Measurements from ENCODE around the gene SH2D3A.

Gene SH2D3A

GRCh38 chr19:6729573-6730152, 37.6 kb downstream of the SH2D3A start:
- Histone ChIP-seq H3K4me1 (ENCODE audit: control insufficient read depth, insufficient read depth, low read length) (no peaks in the 10 kb centered on the region), H3K9ac (ENCODE audit: low read length) (no peak overlapping the region), H3K4me3 (ENCODE audit: low read length) (peak overlapping the region; percentile 48), H3K27me3 (ENCODE audit: control insufficient read depth, insufficient read depth, low read length) (no peaks in the 10 kb centered on the region), H3K36me3 (ENCODE audit: control insufficient read depth, insufficient read depth, low read length) (peaks cover 4% of the 10 kb centered on the region), H3K27ac (ENCODE audit: low read depth, low read length) (peak overlapping the region; percentile 30)

GRCh38 chr19:6728346-6728745, 38.9 kb downstream of the SH2D3A start:
- no peak overlapping the region for H3K9ac ChIP-seq (ENCODE audit: low read length)
- no peaks in the 10 kb centered on the region for H3K4me1 ChIP-seq (ENCODE audit: control insufficient read depth, insufficient read depth, low read length)
- H3K36me3 ChIP-seq (ENCODE audit: control insufficient read depth, insufficient read depth, low read length): peaks cover 4% of the 10 kb centered on the region
- no peak overlapping the region for H3K27ac ChIP-seq (ENCODE audit: low read depth, low read length)
- H3K27me3 ChIP-seq (ENCODE audit: control insufficient read depth, insufficient read depth, low read length): no peaks in the 10 kb centered on the region
- H3K4me3 ChIP-seq (ENCODE audit: low read length): no peak overlapping the region

GRCh38 chr19:6725513-6726231, 41.6 kb downstream of the SH2D3A start:
- no peaks in the 10 kb centered on the region for H3K36me3 ChIP-seq (ENCODE audit: control insufficient read depth, insufficient read depth, low read length)
- no peaks in the 10 kb centered on the region for H3K4me1 ChIP-seq (ENCODE audit: control insufficient read depth, insufficient read depth, low read length)
- H3K27ac ChIP-seq (ENCODE audit: low read depth, low read length): no peak overlapping the region
- no peaks in the 10 kb centered on the region for H3K27me3 ChIP-seq (ENCODE audit: control insufficient read depth, insufficient read depth, low read length)
- H3K9ac ChIP-seq (ENCODE audit: low read length): no peak overlapping the region
- H3K4me3 ChIP-seq (ENCODE audit: low read length): no peak overlapping the region

GRCh38 chr19:6724631-6725492, 42.4 kb downstream of the SH2D3A start:
- Histone ChIP-seq H3K27me3 (ENCODE audit: control insufficient read depth, insufficient read depth, low read length) (no peaks in the 10 kb centered on the region), H3K9ac (ENCODE audit: low read length) (no peak overlapping the region), H3K36me3 (ENCODE audit: control insufficient read depth, insufficient read depth, low read length) (no peaks in the 10 kb centered on the region), H3K4me1 (ENCODE audit: control insufficient read depth, insufficient read depth, low read length) (no peaks in the 10 kb centered on the region), H3K4me3 (ENCODE audit: low read length) (no peak overlapping the region), H3K27ac (ENCODE audit: low read depth, low read length) (no peak overlapping the region)

- no peak overlapping the region for H3K9ac ChIP-seq (ENCODE audit: low read length)
- no peaks in the 10 kb centered on the region for H3K36me3 ChIP-seq (ENCODE audit: control insufficient read depth, insufficient read depth, low read length)
- no peak overlapping the region for H3K27ac ChIP-seq (ENCODE audit: low read depth, low read length)
- no peak overlapping the region for H3K4me3 ChIP-seq (ENCODE audit: low read length)
- H3K4me1 ChIP-seq (ENCODE audit: control insufficient read depth, insufficient read depth, low read length): no peaks in the 10 kb centered on the region
- H3K27me3 ChIP-seq (ENCODE audit: control insufficient read depth, insufficient read depth, low read length): no peaks in the 10 kb centered on the region
Observed at GRCh38 chr19:6723738-6724137, 43.5 kb downstream of the SH2D3A start.

- peak overlapping the region; percentile 15 for H3K4me3 ChIP-seq (ENCODE audit: low read length)
- no peaks in the 10 kb centered on the region for H3K4me1 ChIP-seq (ENCODE audit: control insufficient read depth, insufficient read depth, low read length)
- no peaks in the 10 kb centered on the region for H3K27me3 ChIP-seq (ENCODE audit: control insufficient read depth, insufficient read depth, low read length)
- no peak overlapping the region for H3K9ac ChIP-seq (ENCODE audit: low read length)
- H3K27ac ChIP-seq (ENCODE audit: low read depth, low read length): no peak overlapping the region
- no peaks in the 10 kb centered on the region for H3K36me3 ChIP-seq (ENCODE audit: control insufficient read depth, insufficient read depth, low read length)
Observed at GRCh38 chr19:6723108-6723618, 44.1 kb downstream of the SH2D3A start.

DNA sequence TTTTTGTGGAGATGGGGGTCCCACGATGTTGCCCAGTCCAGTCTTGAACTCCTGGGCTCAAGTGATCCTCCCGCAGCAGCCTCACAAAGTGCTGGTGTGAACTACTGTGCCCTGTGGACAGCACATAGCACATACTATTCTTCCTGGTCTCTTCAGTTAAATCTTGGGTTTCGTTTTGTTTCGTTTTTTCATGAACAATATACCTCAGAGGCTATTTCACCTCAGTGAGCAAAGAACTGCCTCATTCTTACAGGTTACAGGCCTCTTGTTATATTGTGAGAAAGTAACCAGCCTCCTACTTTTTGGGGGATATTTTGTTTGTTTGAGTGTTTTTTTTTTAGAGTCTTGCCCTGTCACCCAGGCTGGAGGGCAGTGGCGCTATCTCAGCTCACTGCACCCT, 45.5 kb downstream of the SH2D3A start:
- no peaks in the 10 kb centered on the region for H3K27me3 ChIP-seq (ENCODE audit: control insufficient read depth, insufficient read depth, low read length)
- no peaks in the 10 kb centered on the region for H3K36me3 ChIP-seq (ENCODE audit: control insufficient read depth, insufficient read depth, low read length)
- H3K4me1 ChIP-seq (ENCODE audit: control insufficient read depth, insufficient read depth, low read length): no peaks in the 10 kb centered on the region
- no peak overlapping the region for H3K27ac ChIP-seq (ENCODE audit: low read depth, low read length)
- H3K4me3 ChIP-seq (ENCODE audit: low read length): no peak overlapping the region
- no peak overlapping the region for H3K9ac ChIP-seq (ENCODE audit: low read length)

- no peaks in the 10 kb centered on the region for H3K4me1 ChIP-seq (ENCODE audit: control insufficient read depth, insufficient read depth, low read length)
- H3K36me3 ChIP-seq (ENCODE audit: control insufficient read depth, insufficient read depth, low read length): no peaks in the 10 kb centered on the region
- no peak overlapping the region for H3K4me3 ChIP-seq (ENCODE audit: low read length)
- no peaks in the 10 kb centered on the region for H3K27me3 ChIP-seq (ENCODE audit: control insufficient read depth, insufficient read depth, low read length)
- H3K9ac ChIP-seq (ENCODE audit: low read length): no peak overlapping the region
- peak overlapping the region; percentile 42 for H3K27ac ChIP-seq (ENCODE audit: low read depth, low read length)
Observed at GRCh38 chr19:6721138-6721474, 46.1 kb downstream of the SH2D3A start.

GRCh38 chr19:6720369-6721137, 46.7 kb downstream of the SH2D3A start, which contains the start of gene C3:
C3 (minus strand) TSS chr19:6720650; CDS start chr19:6720589, 61 bp downstream.
- Histone ChIP-seq H3K9ac (ENCODE audit: low read length) (no peak within 1 kb of the TSS), H3K27ac (ENCODE audit: low read depth, low read length) (peak within 1 kb of the TSS; percentile 42), H3K4me1 (ENCODE audit: control insufficient read depth, insufficient read depth, low read length) (no peaks in the 10 kb centered on the region), H3K36me3 (ENCODE audit: control insufficient read depth, insufficient read depth, low read length) (no peaks in the 10 kb centered on the region), H3K27me3 (ENCODE audit: control insufficient read depth, insufficient read depth, low read length) (no peaks in the 10 kb centered on the region), H3K4me3 (ENCODE audit: low read length) (peak within 1 kb of the TSS; percentile 37)

DNA sequence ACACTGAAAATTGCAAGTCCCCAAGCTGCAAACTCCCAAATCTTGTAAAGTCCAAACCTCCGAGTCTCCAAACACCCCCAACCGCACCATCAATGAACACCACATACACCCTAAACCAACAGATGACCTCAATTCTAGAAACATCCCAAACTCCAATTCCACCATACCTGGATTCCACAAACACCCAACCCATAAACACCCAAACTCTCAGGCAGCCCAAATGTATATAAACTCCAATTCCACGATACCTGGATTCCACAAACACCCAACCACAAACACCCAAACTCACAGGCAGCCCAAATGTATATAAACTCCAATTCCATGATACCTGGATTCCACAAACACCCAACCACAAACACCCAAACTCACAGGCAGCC, 47.3 kb downstream of the SH2D3A start:
- Histone ChIP-seq H3K36me3 (ENCODE audit: control insufficient read depth, insufficient read depth, low read length) (no peaks in the 10 kb centered on the region), H3K27ac (ENCODE audit: low read depth, low read length) (no peak overlapping the region), H3K4me1 (ENCODE audit: control insufficient read depth, insufficient read depth, low read length) (no peaks in the 10 kb centered on the region), H3K4me3 (ENCODE audit: low read length) (peak overlapping the region; percentile 37), H3K27me3 (ENCODE audit: control insufficient read depth, insufficient read depth, low read length) (no peaks in the 10 kb centered on the region), H3K9ac (ENCODE audit: low read length) (no peak overlapping the region)

DNA sequence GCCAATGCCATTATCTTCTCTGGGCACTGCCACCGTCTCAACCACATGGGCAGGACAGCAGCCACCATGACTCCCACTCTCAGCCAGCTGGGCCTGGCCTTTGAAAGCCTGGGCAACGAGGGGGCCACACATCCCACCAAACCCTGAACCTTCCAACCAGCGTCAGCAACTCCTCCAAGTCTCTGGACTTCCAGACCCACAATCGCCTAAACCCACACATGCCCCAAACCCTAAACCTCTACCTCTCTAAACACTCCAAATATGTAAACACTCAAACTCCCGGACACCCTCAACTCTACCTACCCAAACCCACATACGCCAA, 47.7 kb downstream of the SH2D3A start:
- no peaks in the 10 kb centered on the region for H3K36me3 ChIP-seq (ENCODE audit: control insufficient read depth, insufficient read depth, low read length)
- H3K4me1 ChIP-seq (ENCODE audit: control insufficient read depth, insufficient read depth, low read length): no peaks in the 10 kb centered on the region
- H3K4me3 ChIP-seq (ENCODE audit: low read length): peak overlapping the region; percentile 37
- no peak overlapping the region for H3K27ac ChIP-seq (ENCODE audit: low read depth, low read length)
- H3K9ac ChIP-seq (ENCODE audit: low read length): no peak overlapping the region
- no peaks in the 10 kb centered on the region for H3K27me3 ChIP-seq (ENCODE audit: control insufficient read depth, insufficient read depth, low read length)

Measured in rectal smooth muscle tissue (tissue), 1 donor.